Loucy (cell line): ENCODE results near the gene HCN2.

Source experiments
- EZH2phosphoT487 ChIP-seq: fragments of 200-600 bp; IDR thresholded peaks from 2 replicates; pipeline ENCODE4 v1.6.1; 2018; ENCODE audit warnings: antibody characterized with exemption, mild to moderate bottlenecking, moderate library complexity, borderline replicate concordance
- TF ChIP-seq, protein P1 (sequence below): fragments of 200-600 bp; sonication (generic); conservative IDR thresholded peaks from 2 replicates; pipeline ENCODE4 v1.5.1; 2014; ENCODE audit warnings: mild to moderate bottlenecking, antibody characterized with exemption, low read length

DNA sequence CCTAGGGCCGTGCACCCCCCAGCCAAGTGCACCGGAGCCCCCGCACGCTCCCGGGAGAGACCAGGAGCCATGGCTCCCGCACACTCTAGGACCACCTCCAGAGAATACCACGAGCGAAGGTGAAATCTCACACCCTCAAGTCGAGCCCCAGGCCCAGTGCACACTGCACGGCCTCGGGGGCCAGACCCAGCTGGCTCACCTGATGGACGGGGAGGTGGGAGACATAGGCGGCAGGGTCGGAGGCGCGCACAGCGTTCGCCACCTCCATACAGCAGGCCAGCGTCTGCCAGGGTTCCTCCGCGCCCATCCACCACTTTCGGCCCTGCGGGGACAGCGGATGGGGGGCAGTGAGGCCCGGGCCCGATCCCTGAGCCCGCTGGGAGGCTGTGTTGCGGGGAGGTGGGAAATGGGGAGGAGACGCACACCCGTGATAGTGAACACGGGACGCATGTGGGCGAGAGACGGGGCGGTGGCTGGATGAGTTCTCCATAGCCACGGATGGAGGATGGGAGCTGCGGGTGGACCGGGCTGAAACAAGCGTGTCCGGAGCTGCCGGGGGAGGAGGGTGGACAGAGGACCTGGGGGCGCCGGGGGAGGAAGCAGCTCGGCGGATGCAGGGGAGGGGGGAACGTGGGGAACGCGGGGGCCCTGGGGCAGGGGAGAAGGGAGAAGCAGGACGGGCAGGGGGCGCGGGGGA is 30.6 kb downstream of the HCN2 start:
- TF ChIP-seq, protein P1, sequence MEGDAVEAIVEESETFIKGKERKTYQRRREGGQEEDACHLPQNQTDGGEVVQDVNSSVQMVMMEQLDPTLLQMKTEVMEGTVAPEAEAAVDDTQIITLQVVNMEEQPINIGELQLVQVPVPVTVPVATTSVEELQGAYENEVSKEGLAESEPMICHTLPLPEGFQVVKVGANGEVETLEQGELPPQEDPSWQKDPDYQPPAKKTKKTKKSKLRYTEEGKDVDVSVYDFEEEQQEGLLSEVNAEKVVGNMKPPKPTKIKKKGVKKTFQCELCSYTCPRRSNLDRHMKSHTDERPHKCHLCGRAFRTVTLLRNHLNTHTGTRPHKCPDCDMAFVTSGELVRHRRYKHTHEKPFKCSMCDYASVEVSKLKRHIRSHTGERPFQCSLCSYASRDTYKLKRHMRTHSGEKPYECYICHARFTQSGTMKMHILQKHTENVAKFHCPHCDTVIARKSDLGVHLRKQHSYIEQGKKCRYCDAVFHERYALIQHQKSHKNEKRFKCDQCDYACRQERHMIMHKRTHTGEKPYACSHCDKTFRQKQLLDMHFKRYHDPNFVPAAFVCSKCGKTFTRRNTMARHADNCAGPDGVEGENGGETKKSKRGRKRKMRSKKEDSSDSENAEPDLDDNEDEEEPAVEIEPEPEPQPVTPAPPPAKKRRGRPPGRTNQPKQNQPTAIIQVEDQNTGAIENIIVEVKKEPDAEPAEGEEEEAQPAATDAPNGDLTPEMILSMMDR = no peak
- no peak for TF ChIP-seq EZH2phosphoT487
